Testis (tissue), 2 donors: ENCODE measurements around the gene VWA1.

Source experiments
- POLR2A ChIP-seq: fragments of 450-650 bp; IDR thresholded peaks from one replicate; pipeline ENCODE4 v1.6.1; 2017; ENCODE audit warnings: antibody characterized with exemption, mild to moderate bottlenecking, moderate library complexity
- TF ChIP-seq, protein P1 (sequence below), 3 experiments: fragments of 450-650 bp in 2 of 3; fragments of 200-600 bp in 1 of 3; sonication (generic) in 1 of 3; IDR thresholded peaks; one replicate each; pipeline ENCODE4 v1.5.1; 2016 to 2019; ENCODE audit warnings: antibody characterized with exemption in 3 of 3, mild to moderate bottlenecking in 2 of 3, moderate library complexity in 1 of 3

DNA sequence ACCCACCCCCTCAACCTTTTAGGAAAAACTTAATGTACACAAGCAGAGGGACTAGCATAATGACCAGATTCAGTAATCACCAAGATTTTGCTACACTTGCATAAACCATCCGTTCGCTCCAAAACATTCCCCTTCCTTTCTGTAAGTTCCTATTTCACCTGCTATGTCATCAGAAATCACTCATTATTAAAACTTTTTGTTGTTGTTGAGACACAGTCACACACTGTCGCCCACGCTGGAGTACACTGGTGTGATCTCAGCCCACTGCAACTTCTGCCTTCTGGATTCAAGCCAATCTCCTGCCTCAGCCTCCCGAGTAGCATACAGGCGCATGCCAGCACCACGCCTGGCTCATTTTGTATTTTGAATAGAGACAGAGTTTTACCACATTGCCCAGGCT lies 31.8 kb upstream of the VWA1 start:
- TF ChIP-seq, protein P1, sequence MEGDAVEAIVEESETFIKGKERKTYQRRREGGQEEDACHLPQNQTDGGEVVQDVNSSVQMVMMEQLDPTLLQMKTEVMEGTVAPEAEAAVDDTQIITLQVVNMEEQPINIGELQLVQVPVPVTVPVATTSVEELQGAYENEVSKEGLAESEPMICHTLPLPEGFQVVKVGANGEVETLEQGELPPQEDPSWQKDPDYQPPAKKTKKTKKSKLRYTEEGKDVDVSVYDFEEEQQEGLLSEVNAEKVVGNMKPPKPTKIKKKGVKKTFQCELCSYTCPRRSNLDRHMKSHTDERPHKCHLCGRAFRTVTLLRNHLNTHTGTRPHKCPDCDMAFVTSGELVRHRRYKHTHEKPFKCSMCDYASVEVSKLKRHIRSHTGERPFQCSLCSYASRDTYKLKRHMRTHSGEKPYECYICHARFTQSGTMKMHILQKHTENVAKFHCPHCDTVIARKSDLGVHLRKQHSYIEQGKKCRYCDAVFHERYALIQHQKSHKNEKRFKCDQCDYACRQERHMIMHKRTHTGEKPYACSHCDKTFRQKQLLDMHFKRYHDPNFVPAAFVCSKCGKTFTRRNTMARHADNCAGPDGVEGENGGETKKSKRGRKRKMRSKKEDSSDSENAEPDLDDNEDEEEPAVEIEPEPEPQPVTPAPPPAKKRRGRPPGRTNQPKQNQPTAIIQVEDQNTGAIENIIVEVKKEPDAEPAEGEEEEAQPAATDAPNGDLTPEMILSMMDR (IDR thresholded peaks at IDR 0.05), result no peak
- TF ChIP-seq POLR2A, result no peak
